ENCODE measurements around the gene IFNLR1.

GRCh38 chr1:24178407-24178806, 8.7 kb downstream of the IFNLR1 start:
- TF ChIP-seq, protein P1, sequence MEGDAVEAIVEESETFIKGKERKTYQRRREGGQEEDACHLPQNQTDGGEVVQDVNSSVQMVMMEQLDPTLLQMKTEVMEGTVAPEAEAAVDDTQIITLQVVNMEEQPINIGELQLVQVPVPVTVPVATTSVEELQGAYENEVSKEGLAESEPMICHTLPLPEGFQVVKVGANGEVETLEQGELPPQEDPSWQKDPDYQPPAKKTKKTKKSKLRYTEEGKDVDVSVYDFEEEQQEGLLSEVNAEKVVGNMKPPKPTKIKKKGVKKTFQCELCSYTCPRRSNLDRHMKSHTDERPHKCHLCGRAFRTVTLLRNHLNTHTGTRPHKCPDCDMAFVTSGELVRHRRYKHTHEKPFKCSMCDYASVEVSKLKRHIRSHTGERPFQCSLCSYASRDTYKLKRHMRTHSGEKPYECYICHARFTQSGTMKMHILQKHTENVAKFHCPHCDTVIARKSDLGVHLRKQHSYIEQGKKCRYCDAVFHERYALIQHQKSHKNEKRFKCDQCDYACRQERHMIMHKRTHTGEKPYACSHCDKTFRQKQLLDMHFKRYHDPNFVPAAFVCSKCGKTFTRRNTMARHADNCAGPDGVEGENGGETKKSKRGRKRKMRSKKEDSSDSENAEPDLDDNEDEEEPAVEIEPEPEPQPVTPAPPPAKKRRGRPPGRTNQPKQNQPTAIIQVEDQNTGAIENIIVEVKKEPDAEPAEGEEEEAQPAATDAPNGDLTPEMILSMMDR (IDR thresholded peaks at IDR 0.05; ENCODE audit: extremely low read depth in 1 of 2, insufficient read depth in 1 of 2, low read depth in 1 of 2, low read length in 2 of 2): no peak
- TF ChIP-seq, protein P2, sequence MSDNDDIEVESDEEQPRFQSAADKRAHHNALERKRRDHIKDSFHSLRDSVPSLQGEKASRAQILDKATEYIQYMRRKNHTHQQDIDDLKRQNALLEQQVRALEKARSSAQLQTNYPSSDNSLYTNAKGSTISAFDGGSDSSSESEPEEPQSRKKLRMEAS (IDR thresholded peaks at IDR 0.05; ENCODE audit: insufficient read depth, insufficient read length): no peak

All from endothelial cell of umbilical vein (primary cell).